Activated CD4-positive, alpha-beta T cell treated with anti-CD3 and anti-CD28 coated beads, Interleukin-2, amount 50 U/mL, for 24 hours (primary cell): ENCODE measurements around the gene NFATC2IP.
"Not testable (repeated sequence)": the region's sequence is repeated elsewhere in the genome, so short reads cannot be mapped to it uniquely, and the experiment has no call there.

ENCODE experiments used
- DNase-seq, 2 donors: peaks; one replicate each; pipeline ENCODE4 v3.0.0-alpha.2; 2020; ENCODE audit warnings: low read depth in 1 of 2, low spot score in 1 of 2

NFATC2IP gene

DNA sequence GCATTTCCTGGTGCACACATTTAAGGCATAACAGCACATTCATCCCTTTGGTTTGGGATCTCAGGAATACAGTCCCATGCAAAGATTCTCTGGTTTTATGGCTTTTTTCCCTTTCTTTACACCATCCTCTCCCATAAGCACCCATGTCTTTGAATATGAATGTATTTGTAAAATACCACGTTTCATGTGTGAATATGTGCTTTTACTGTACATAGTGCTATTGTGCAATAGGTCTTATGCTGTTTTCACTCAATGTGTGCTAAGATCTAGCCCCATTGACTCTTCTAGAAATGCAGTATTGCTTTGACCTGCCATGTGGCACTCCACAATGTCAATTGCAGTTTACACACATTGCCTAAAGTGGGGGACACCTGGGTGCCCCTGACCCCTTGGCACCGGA lies 13.8 kb downstream of the NFATC2IP start:
- DNase-seq, result no peak

DNA sequence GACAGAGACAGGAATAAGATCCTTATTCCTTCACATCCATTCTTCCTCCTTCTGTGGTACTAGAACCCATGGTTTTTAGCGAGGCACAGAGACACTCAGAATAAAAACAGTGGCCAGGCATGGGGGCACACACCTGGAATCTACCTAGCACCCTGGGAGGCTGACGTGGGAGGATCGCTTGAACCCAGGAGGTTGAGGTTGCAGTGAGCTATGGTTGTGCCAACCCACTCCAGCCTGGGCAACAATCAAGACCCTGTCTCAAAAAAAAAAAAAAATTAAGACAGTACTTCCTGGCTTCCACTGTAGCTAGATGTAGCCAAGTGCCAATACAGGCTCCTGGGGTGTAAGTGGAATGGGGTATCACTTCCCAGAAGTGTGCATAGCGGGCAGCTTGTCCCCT lies 16.4 kb downstream of the NFATC2IP start:
- DNase-seq, result no peak

DNA sequence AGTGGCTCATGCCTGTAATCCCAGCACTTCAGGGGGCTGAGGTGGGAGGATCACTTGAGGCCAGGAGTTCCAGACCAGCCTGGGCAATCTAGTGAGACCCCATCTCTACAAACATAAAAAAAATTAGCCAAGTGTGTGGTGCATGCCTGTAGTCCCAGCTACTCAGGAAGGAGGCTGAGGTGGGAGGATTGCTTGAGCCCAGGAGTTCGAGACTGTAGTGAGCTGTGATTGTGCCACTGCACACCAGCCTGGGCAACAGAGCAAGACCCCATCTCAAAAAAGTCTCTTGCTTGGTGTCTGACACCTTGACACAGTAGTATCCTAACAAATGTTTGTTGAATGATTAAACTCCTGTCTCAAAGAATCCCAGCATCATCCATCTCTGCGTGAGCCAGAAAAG lies 19.0 kb downstream of the NFATC2IP start:
- not testable (repeated sequence) for DNase-seq

DNA sequence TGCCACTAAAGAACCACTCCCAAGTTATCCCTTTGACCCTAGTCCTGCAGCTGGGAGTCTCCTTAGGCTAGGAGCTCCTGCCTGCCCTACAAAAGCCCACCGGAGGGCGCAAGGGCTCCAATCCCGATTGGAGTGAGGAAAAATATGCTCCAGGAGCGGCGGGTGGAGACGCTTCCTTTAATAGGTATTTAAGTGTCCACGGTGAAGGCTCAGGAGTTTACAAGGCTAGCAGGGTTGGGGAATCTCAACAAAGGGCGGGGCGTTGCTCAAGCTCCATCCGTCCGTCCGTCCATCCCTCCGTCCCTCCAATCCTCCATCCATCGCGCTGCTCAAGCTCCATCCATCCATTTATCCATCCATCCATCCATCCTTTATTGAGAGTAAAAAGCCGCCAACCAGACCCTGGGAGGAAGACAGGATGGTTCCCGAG lies 23.3 kb downstream of the NFATC2IP start:
- no peak for DNase-seq

DNA sequence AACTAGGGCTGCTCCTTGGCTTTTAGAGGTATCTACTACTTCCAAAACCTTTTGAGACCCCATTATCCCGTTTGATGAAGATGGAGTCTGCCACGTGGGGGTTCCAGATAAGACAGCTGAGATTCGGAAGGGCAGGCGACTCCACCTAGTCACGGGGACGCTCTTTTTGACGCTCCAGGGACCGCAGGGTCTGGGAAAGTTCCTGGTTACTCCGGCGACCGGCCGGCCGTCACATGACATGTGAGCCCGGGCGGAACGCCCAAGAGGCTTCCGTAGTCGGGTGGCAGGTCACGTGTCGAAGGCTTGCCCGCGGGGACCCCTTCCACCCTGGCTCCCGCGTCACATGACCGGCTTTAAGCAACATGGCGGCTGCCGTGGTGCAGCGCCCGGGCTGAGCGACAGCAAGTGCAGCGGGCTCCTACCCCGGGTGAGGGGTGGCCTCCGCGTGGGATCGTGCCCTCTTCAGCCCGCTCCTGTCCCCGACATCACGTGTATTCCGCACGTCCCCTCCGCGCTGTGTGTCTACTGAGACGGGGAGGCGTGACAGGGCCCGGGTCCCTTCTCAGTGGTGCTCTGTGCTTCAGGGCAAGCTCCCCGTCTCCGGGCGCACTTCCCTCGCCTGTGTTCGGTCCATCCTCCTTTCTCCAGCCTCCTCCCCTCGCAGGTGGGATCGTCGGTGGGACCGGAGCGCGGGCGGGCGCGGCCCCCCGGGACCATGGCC lies 23.9 kb downstream of the NFATC2IP start, which contains the start of gene SPNS1:
Gene SPNS1, plus strand, starts transcription at position 342 of the 721 bp plus-strand sequence. Its CDS starts 374 bp downstream, at position 716.
- peak; percentile 79 to 93 for DNase-seq

DNA sequence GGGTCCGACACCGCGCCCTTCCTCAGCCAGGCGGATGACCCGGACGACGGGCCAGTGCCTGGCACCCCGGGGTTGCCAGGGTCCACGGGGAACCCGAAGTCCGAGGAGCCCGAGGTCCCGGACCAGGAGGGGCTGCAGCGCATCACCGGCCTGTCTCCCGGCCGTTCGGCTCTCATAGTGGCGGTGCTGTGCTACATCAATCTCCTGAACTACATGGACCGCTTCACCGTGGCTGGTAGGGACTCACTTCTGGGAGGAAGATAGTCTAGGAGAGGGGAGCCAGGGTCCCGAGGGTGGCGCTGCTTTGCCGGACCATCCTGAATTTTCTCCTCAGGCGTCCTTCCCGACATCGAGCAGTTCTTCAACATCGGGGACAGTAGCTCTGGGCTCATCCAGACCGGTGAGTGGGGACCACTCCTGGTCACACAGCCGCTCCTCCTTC lies 24.4 kb downstream of the NFATC2IP start:
- DNase-seq, result no peak

DNA sequence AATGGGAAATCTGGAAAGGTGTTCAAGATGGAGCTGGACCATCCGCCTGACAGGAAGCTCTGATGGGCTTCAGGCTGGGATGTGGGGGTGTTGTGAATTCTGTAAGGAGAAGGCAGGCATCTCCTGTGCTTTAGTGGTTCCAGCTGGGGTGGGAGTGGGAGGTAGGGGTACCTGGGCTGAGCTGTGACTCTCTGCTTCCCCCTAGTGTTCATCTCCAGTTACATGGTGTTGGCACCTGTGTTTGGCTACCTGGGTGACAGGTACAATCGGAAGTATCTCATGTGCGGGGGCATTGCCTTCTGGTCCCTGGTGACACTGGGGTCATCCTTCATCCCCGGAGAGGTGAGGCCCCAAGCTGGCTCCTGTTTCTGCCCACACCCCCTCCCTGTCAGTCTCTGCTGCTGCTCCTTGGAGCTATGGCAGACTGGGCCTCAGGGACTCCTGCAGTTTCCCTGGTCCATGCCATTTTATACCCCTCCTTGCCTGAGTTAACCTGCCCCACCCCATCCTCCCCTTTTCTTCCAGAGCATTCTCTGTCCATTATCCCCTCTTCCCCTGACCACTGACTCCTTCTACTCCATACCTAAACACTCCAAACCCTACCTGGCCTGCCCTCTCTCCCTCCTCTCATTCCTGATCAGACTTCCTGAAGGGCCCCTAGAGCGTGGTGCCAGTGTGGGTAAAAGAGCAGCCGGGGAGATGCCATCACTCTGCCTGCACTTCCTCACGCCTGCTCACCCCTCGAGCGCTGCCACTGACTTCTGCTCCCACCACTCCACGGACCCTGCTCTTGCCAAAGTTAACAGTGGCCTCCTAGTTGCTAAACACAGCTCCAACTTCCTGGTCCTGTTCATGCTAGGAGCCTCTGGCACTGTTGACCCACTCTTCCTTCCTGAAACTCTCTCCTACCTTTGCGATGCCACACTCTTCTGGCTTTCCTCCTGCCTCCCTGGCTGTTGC lies 27.2 kb downstream of the NFATC2IP start:
- DNase-seq, result no peak

DNA sequence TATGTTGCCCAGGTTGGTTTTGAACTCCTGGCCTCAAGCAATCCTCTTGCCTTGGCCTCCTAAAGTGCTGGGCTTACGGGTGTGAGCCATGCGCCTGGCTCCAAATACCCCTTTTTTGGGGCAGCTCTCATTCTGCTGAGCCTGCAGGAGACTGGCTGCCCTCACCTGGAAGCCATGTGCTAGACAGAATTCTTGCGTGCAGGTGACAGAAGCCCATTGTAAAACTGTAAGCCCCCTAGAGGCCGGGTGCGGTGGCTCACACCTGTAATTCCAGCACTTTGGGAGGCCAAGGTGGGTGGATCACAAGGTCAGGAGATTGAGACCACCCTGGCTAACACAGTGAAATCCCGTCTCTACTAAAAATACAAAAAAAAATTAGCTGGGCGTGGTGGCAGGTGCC lies 29.6 kb downstream of the NFATC2IP start:
- not testable (repeated sequence) for DNase-seq

DNA sequence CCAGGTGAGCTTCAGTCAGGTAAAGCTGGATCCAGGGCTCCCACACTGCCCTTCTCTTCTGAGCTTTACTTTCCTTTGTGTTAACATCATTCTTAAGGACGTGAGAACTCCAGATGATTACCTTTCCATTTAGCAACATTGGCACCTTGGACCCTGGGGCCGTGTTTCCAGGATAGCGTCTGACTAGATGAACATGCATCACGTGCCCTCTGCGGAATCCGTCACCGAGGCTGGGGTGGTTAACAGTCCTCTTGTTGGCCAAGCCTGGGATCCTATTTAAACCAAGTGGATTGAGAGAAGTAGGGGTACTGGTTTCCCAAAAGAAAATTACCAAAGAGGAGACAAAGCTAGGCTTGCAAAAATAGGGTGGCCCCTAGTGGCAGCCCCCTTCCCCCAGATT lies 30.2 kb downstream of the NFATC2IP start:
- no peak for DNase-seq

DNA sequence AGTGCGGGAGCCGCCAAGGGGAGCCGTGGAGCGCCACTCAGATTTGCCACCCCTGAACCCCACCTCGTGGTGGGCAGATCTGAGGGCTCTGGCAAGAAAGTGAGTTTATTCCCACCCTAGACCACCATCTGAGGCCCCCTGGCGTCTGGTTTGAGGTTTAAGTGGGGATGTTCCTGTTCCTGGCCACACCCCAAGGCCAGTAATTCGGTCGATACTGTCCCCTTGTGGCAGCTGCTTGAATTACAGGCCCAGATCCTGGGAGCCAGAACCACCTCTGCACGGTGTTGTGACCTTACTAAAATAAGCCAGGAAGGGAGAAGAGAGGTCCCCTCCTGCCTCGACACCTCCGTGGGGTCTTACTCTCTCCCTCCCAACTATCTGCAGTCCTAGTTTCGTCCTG lies 30.8 kb downstream of the NFATC2IP start:
- peak in 1 of 2 donors; percentile 40 for DNase-seq

DNA sequence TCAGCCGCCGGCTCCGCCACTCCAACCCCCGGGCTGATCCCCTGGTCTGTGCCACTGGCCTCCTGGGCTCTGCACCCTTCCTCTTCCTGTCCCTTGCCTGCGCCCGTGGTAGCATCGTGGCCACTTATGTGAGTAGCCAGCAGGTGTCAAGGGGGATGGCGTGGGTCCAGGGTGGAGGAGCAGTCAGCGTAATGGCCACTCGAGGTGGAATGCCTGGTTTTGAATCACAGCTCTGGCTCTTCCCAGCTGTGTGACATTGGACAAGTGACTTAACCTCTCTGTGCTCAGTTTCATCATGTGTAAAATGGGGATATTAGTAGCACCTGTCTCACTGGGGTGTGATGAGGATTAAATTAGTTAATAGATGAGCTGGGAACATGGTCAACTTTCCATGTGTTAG lies 31.7 kb downstream of the NFATC2IP start:
- no peak for DNase-seq

DNA sequence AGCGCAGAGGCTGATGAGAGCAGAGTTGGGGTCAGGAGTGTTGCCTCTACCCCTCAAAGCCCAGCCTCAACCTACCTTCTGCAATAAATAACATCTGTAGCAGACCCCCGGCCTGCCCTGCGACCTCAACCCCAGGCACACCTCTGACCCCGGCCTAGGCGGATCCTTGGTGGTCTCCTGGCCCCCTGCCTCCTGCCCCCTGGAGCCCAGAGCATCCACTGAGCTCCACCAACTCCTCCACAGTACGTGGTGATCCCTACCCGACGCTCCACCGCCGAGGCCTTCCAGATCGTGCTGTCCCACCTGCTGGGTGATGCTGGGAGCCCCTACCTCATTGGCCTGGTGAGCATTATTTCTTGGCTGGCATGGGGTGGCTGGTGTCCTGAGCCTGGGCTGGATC lies 32.2 kb downstream of the NFATC2IP start:
- no peak for DNase-seq

DNA sequence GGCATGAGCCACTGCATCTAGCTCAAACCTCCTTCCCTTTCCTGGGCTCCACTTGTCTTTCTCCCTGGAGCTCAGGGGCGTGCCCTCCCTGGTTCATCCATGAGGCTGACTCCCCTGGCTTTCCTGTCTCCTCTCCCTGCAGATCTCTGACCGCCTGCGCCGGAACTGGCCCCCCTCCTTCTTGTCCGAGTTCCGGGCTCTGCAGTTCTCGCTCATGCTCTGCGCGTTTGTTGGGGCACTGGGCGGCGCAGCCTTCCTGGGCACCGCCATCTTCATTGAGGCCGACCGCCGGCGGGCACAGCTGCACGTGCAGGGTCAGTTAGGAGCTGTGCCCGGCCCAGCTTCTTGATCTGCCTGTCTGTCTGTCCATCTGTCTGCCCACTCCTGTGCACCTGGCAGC lies 32.9 kb downstream of the NFATC2IP start:
- DNase-seq, result no peak

DNA sequence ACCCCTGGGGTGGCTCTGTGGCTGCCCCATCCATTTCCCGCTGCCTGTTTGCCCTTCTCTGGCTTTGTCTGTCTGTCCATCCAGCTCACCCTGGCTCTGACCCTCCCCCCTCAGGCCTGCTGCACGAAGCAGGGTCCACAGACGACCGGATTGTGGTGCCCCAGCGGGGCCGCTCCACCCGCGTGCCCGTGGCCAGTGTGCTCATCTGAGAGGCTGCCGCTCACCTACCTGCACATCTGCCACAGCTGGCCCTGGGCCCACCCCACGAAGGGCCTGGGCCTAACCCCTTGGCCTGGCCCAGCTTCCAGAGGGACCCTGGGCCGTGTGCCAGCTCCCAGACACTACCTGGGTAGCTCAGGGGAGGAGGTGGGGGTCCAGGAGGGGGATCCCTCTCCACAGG lies 33.4 kb downstream of the NFATC2IP start:
- DNase-seq, result no peak

DNA sequence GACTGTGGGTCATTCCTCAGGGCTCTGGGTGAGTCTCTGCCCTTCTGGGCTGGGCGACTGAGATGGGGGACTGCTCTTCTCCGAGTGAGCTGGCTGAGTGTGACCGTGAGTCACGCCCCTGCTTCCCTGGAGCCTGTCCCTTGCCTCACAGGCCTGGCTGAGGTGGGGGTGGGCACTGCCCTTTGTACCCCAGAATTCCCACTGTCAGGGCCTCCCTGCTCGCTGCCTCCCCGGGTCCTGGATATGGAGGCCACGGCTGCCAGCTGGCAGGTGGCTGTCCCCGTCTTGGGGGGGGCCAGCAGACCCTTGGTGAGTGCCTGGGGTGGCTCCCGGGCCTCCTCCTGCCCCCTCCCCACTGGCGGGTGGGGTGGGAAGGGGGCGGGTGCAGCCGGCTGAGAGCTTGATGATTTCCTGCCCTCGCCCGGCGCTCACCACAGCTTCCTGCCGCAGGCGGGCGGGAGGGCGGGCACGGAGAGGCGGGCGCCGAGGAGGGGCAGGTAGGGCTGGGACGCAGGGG lies 33.9 kb downstream of the NFATC2IP start, which contains the start of gene LAT:
Gene LAT, plus strand, starts transcription at position 434 of the 517 bp plus-strand sequence. CDS start 366 bp downstream, outside the sequence.
- peak in 1 of 2 donors; percentile 67 for DNase-seq

DNA sequence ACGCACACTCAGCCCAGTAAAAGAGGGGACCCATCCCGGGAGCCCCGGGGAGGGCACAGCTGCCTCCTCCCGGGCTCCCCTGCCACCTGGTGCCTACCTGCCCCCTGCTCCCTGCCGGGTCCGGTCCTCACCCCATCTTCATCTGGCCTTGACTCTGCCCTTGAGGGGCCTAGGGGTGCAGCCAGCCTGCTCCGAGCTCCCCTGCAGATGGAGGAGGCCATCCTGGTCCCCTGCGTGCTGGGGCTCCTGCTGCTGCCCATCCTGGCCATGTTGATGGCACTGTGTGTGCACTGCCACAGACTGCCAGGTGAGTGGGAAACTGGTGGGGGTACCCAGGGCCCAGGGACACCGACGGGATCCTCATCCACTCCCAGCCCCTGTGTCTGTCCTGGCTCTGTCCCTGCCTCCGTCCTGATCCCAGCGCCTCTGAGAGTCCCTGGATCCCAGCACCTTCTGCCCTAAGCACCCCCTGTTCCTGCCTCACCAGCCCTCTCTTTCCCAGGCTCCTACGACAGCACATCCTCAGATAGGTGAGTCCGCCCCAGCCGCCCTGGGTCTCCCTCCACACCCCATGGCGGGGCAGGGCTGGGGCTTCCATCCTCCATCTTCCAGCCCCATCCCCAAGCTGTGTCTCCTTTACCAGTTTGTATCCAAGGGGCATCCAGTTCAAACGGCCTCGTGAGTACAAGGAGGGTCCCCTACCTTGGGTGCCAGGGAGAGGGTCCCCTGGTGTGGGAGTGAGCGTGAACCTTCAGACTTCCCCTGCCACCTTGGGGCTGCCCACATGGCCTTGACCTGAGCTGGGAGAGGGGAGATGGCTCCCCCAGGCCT lies 34.7 kb downstream of the NFATC2IP start:
- DNase-seq, result no peak

DNA sequence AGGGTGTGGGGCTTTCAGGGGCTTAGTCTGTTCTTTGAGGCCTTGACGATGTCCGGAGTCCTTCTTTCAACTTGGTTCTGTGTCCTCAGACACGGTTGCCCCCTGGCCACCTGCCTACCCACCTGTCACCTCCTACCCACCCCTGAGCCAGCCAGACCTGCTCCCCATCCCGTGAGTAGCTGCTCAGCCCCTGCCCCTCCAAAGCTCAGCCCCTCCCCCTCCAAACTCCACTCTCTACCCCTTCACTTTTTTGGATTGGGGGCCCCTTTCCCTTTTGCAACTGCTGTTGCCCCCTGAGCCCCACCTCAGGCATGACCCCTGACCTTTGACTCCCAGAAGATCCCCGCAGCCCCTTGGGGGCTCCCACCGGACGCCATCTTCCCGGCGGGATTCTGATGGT lies 35.3 kb downstream of the NFATC2IP start:
- DNase-seq, result no peak

DNA sequence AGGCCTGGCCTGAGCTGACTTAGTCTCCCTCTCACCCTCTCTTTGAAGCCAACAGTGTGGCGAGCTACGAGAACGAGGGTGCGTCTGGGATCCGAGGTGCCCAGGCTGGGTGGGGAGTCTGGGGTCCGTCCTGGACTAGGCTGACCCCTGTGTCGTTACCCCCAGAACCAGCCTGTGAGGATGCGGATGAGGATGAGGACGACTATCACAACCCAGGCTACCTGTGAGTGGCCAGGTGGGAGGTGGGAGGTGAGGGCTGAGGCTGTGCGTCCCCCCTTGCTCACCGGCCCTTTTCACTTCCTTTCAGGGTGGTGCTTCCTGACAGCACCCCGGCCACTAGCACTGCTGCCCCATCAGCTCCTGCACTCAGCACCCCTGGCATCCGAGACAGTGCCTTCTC lies 35.8 kb downstream of the NFATC2IP start:
- no peak for DNase-seq

DNA sequence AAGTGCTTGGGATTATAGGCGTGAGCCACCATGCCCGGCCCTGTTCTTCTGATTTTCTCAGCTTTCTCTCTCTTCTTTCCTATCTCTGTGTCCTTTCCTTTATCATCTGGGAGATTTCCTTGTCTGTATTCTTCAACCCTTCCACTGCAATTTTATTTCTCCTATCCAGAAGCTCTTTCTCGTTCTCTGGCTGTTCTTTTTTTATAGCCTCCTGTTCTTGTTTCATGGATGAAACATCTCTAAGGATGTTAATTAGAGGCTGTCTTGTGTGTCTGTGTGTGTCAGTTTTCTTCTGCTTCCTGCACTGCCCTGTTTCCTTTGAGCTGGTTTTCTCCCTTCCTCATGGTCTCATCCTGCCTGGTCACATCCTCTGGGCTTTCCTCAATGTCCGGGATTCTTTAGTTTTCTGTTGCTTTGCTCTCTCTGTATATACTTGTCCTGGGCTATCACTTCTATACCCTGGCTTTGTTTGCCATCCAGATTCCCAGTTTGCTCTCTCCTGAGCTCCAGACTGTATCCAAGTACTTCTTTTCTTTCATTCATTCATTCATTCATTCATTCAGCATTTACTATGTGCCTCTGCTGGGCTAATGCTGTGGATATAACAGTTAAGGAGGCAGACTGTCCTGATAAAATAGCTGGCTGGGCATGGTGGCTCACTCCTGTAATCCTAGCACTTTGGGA lies 36.6 kb downstream of the NFATC2IP start:
- no peak for DNase-seq

DNA sequence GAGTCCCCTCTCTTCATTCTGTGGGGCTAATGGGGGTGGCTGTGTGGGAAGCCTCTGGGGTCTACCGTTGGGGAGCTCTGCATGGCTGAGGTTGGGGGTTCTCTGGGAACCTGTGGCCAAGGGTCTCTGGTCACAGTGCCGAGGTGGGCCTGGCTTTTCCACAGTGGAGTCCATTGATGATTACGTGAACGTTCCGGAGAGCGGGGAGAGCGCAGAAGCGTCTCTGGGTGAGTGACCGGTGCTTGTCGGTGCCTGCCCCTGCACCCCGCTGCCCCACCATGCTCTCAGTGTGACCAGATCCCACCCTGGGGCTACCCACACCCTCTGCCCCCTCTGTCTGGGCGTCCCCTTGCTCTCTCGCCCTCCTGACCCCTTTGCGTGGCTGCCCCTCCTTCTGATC lies 38.6 kb downstream of the NFATC2IP start:
- no peak for DNase-seq
